ENCODE measurements around the gene CPXM1.
"Not testable (repeated sequence)": the region's sequence is repeated elsewhere in the genome, so short reads cannot be mapped to it uniquely, and the experiment has no call there.

Gene CPXM1

GRCh38 chr20:2771631-2772080 lies 28.8 kb downstream of the CPXM1 start:
- no peaks in the 10 kb centered on the region for H4K20me1 ChIP-seq (ENCODE audit: insufficient read depth, low read length, poor library complexity, severe bottlenecking)
- H3K36me3 ChIP-seq (ENCODE audit: insufficient read depth, low read length): no peaks in the 10 kb centered on the region
- H3K79me2 ChIP-seq (ENCODE audit: insufficient read depth, low read length): no peaks in the 10 kb centered on the region
- no peaks in the 10 kb centered on the region for H3K9me2 ChIP-seq (replicated peaks; ENCODE audit: low read depth, low read length)
- no peak overlapping the region for H2AFZ ChIP-seq (ENCODE audit: low read length)
- peaks cover 4% of the 10 kb centered on the region; the same call in 1 of the 2 replicates for H3K9me3 ChIP-seq (ENCODE audit: insufficient read depth, low read depth, low read length)
- H3K4me2 ChIP-seq (ENCODE audit: low read depth, low read length, poor library complexity, severe bottlenecking): no peak overlapping the region
- no peaks in the 10 kb centered on the region for H3F3A ChIP-seq (ENCODE audit: low read depth)
- TF ChIP-seq CTCF (conservative IDR thresholded peaks at IDR 0.05; ENCODE audit: low read length) (no peak), EZH2phosphoT487 (IDR thresholded peaks at IDR 0.05; ENCODE audit: borderline replicate concordance) (no peak)
- H3K9ac ChIP-seq (ENCODE audit: low read depth, low read length, poor library complexity, severe bottlenecking): no peak overlapping the region
- H3K27me3 ChIP-seq (ENCODE audit: insufficient read depth, low read length, poor library complexity, severe bottlenecking): no peaks in the 10 kb centered on the region
- no peak overlapping the region for H3K4me3 ChIP-seq (ENCODE audit: low read length, poor library complexity, severe bottlenecking)
- H3K4me1 ChIP-seq (ENCODE audit: insufficient read depth, low read length, poor library complexity, severe bottlenecking): no peaks in the 10 kb centered on the region

GRCh38 chr20:2770091-2770490 lies 30.3 kb downstream of the CPXM1 start:
- not testable (repeated sequence) for H3K4me1 ChIP-seq (ENCODE audit: insufficient read depth, low read length, poor library complexity, severe bottlenecking); H3K4me2 ChIP-seq (ENCODE audit: low read depth, low read length, poor library complexity, severe bottlenecking); H3K4me3 ChIP-seq (ENCODE audit: low read length, poor library complexity, severe bottlenecking); H3K9me3 ChIP-seq (ENCODE audit: insufficient read depth, low read depth, low read length); H2AFZ ChIP-seq (ENCODE audit: low read length); H3K9ac ChIP-seq (ENCODE audit: low read depth, low read length, poor library complexity, severe bottlenecking); H3K36me3 ChIP-seq (ENCODE audit: insufficient read depth, low read length); H4K20me1 ChIP-seq (ENCODE audit: insufficient read depth, low read length, poor library complexity, severe bottlenecking); H3F3A ChIP-seq (ENCODE audit: low read depth); H3K9me2 ChIP-seq (replicated peaks; ENCODE audit: low read depth, low read length); H3K79me2 ChIP-seq (ENCODE audit: insufficient read depth, low read length); H3K27me3 ChIP-seq (ENCODE audit: insufficient read depth, low read length, poor library complexity, severe bottlenecking)

GRCh38 chr20:2768632-2769015 lies 31.8 kb downstream of the CPXM1 start:
- Histone ChIP-seq H3K4me3 (ENCODE audit: low read length, poor library complexity, severe bottlenecking) (no peak overlapping the region), H3K79me2 (ENCODE audit: insufficient read depth, low read length) (no peaks in the 10 kb centered on the region), H4K20me1 (ENCODE audit: insufficient read depth, low read length, poor library complexity, severe bottlenecking) (no peaks in the 10 kb centered on the region), H3K9me3 (ENCODE audit: insufficient read depth, low read depth, low read length) (no peaks in the 10 kb centered on the region), H3K27me3 (ENCODE audit: insufficient read depth, low read length, poor library complexity, severe bottlenecking) (no peaks in the 10 kb centered on the region), H3K36me3 (ENCODE audit: insufficient read depth, low read length) (no peaks in the 10 kb centered on the region), H3F3A (ENCODE audit: low read depth) (no peaks in the 10 kb centered on the region), H3K9ac (ENCODE audit: low read depth, low read length, poor library complexity, severe bottlenecking) (no peak overlapping the region), H3K9me2 (replicated peaks; ENCODE audit: low read depth, low read length) (no peaks in the 10 kb centered on the region), H2AFZ (ENCODE audit: low read length) (no peak overlapping the region), H3K4me1 (ENCODE audit: insufficient read depth, low read length, poor library complexity, severe bottlenecking) (no peaks in the 10 kb centered on the region), H3K4me2 (ENCODE audit: low read depth, low read length, poor library complexity, severe bottlenecking) (no peak overlapping the region)
- TF ChIP-seq CTCF (conservative IDR thresholded peaks at IDR 0.05; ENCODE audit: low read length): no peak

GRCh38 chr20:2767768-2768631 lies 32.4 kb downstream of the CPXM1 start:
- Histone ChIP-seq H2AFZ (ENCODE audit: low read length) (no peak overlapping the region), H3K4me1 (ENCODE audit: insufficient read depth, low read length, poor library complexity, severe bottlenecking) (no peaks in the 10 kb centered on the region), H3K9me2 (replicated peaks; ENCODE audit: low read depth, low read length) (no peaks in the 10 kb centered on the region), H3F3A (ENCODE audit: low read depth) (no peaks in the 10 kb centered on the region), H3K9ac (ENCODE audit: low read depth, low read length, poor library complexity, severe bottlenecking) (no peak overlapping the region), H3K4me2 (ENCODE audit: low read depth, low read length, poor library complexity, severe bottlenecking) (no peak overlapping the region), H3K27me3 (ENCODE audit: insufficient read depth, low read length, poor library complexity, severe bottlenecking) (no peaks in the 10 kb centered on the region), H3K79me2 (ENCODE audit: insufficient read depth, low read length) (no peaks in the 10 kb centered on the region), H4K20me1 (ENCODE audit: insufficient read depth, low read length, poor library complexity, severe bottlenecking) (no peaks in the 10 kb centered on the region), H3K9me3 (ENCODE audit: insufficient read depth, low read depth, low read length) (no peaks in the 10 kb centered on the region), H3K36me3 (ENCODE audit: insufficient read depth, low read length) (no peaks in the 10 kb centered on the region), H3K4me3 (ENCODE audit: low read length, poor library complexity, severe bottlenecking) (no peak overlapping the region)
- TF ChIP-seq CTCF (conservative IDR thresholded peaks at IDR 0.05; ENCODE audit: low read length): no peak
- TF ChIP-seq EZH2phosphoT487 (IDR thresholded peaks at IDR 0.05; ENCODE audit: borderline replicate concordance): no peak

All from Loucy (cell line).